Mesodermal cell (in vitro differentiated cells): ENCODE results near the gene PRDM5.
A peak's percentile ranks its signal among the peaks of the same experiment; 100 is the strongest.

Experiments
- H3K27ac ChIP-seq: 2 replicates; pipeline ENCODE4 v1.7.0; 2013; ENCODE audit warnings: mild to moderate bottlenecking, low read depth, low read length, moderate library complexity; ENCODE audit not compliant: severe bottlenecking
- H3K36me3 ChIP-seq: 2 replicates; pipeline ENCODE4 v1.7.1; 2013; ENCODE audit warnings: mild to moderate bottlenecking, low read length, moderate library complexity; ENCODE audit not compliant: control insufficient read depth, insufficient read depth
- H3K4me1 ChIP-seq: one replicate; pipeline ENCODE4 v1.7.1; 2013; ENCODE audit warnings: mild to moderate bottlenecking, low read length; ENCODE audit not compliant: insufficient read depth, control insufficient read depth, poor library complexity, severe bottlenecking
- H3K4me3 ChIP-seq: 2 replicates; pipeline ENCODE4 v1.7.0; 2013; ENCODE audit warnings: low read length, control low read depth, mild to moderate bottlenecking; ENCODE audit not compliant: insufficient read depth, poor library complexity, severe bottlenecking; ENCODE audit errors: extremely low read depth
- H3K9me3 ChIP-seq: 2 replicates; pipeline ENCODE4 v1.7.1; 2013; ENCODE audit warnings: mild to moderate bottlenecking, low read length, moderate library complexity; ENCODE audit not compliant: control insufficient read depth
- WGBS, 2 experiments: methylation state at CpG; one replicate each; pipeline ENCODE4 v1.1.5; 2013; ENCODE audit warnings: missing lambda C conversion rate in 2 of 2; ENCODE audit not compliant: insufficient coverage in 2 of 2; 5-methylcytosine and 5-hydroxymethylcytosine counted together

The PRDM5 gene

GRCh38 chr4:120716346-120716745 lies 206.2 kb downstream of the PRDM5 start:
- Histone ChIP-seq H3K4me3 (no peak overlapping the region), H3K9me3 (no peaks in the 10 kb centered on the region), H3K4me1 (no peaks in the 10 kb centered on the region), H3K27ac (no peak overlapping the region), H3K36me3 (no peaks in the 10 kb centered on the region)
- WGBS, 2 experiments, result no CpG with 5 or more reads among the region's 1 CpG

GRCh38 chr4:120714417-120715010 lies 208.0 kb downstream of the PRDM5 start:
- peak overlapping the region; percentile 47 for H3K27ac ChIP-seq
- no peaks in the 10 kb centered on the region for H3K4me1 ChIP-seq
- H3K36me3 ChIP-seq, result no peaks in the 10 kb centered on the region
- no peaks in the 10 kb centered on the region for H3K9me3 ChIP-seq
- WGBS, 2 experiments, result 73% methylated on average over 2 of the region's 4 CpGs; no CpG with 5 or more reads in 1 of the 2 experiments
- no peak overlapping the region for H3K4me3 ChIP-seq

- Histone ChIP-seq H3K4me1 (no peaks in the 10 kb centered on the region), H3K27ac (no peak overlapping the region), H3K9me3 (no peaks in the 10 kb centered on the region), H3K4me3 (no peak overlapping the region), H3K36me3 (no peaks in the 10 kb centered on the region)
- 100% methylated on average over 2 of the region's 3 CpGs; no CpG with 5 or more reads in 1 of the 2 experiments for WGBS, 2 experiments
Observed at GRCh38 chr4:120709991-120710390, 212.5 kb downstream of the PRDM5 start.

GRCh38 chr4:120704538-120704937 lies 218.0 kb downstream of the PRDM5 start:
- H3K4me3 ChIP-seq, result no peak overlapping the region
- no peaks in the 10 kb centered on the region for H3K4me1 ChIP-seq
- no peak overlapping the region for H3K27ac ChIP-seq
- WGBS, 2 experiments, result 82 to 98% methylated on average over 5 to 6 of the region's 6 CpGs
- H3K9me3 ChIP-seq, result no peaks in the 10 kb centered on the region
- H3K36me3 ChIP-seq, result no peaks in the 10 kb centered on the region

- Histone ChIP-seq H3K27ac (no peak overlapping the region), H3K4me1 (no peaks in the 10 kb centered on the region), H3K4me3 (no peak overlapping the region), H3K9me3 (no peaks in the 10 kb centered on the region), H3K36me3 (no peaks in the 10 kb centered on the region)
- WGBS, 2 experiments, result 82 to 100% methylated on average over 1 of the region's 1 CpG
Observed at GRCh38 chr4:120703908-120704307, 218.6 kb downstream of the PRDM5 start.

- Histone ChIP-seq H3K9me3 (no peaks in the 10 kb centered on the region), H3K4me3 (no peak overlapping the region), H3K36me3 (no peaks in the 10 kb centered on the region), H3K27ac (no peak overlapping the region), H3K4me1 (peaks cover 3% of the 10 kb centered on the region)
- 100% methylated on average over 1 of the region's 1 CpG for WGBS, 2 experiments
Observed at GRCh38 chr4:120699354-120699753, 223.2 kb downstream of the PRDM5 start.

GRCh38 chr4:120694973-120695372 lies 227.6 kb downstream of the PRDM5 start:
- H3K27ac ChIP-seq, result no peak overlapping the region
- no peak overlapping the region for H3K4me3 ChIP-seq
- WGBS, 2 experiments, result 93% methylated on average over 2 of the region's 2 CpGs; no CpG with 5 or more reads in 1 of the 2 experiments
- no peaks in the 10 kb centered on the region for H3K36me3 ChIP-seq
- no peaks in the 10 kb centered on the region for H3K9me3 ChIP-seq
- peaks cover 6% of the 10 kb centered on the region for H3K4me1 ChIP-seq

- H3K4me3 ChIP-seq, result no peak overlapping the region
- H3K9me3 ChIP-seq, result no peaks in the 10 kb centered on the region
- H3K36me3 ChIP-seq, result no peaks in the 10 kb centered on the region
- H3K27ac ChIP-seq, result peak overlapping the region; percentile 36
- peaks cover 6% of the 10 kb centered on the region for H3K4me1 ChIP-seq
Observed at GRCh38 chr4:120693816-120694215, 228.7 kb downstream of the PRDM5 start.

GRCh38 chr4:120692964-120693363 lies 229.6 kb downstream of the PRDM5 start:
- H3K4me1 ChIP-seq, result peaks cover 6% of the 10 kb centered on the region
- H3K36me3 ChIP-seq, result no peaks in the 10 kb centered on the region
- WGBS, 2 experiments, result 78 to 82% methylated on average over 1 of the region's 2 CpGs
- H3K4me3 ChIP-seq, result no peak overlapping the region
- peak overlapping the region; percentile 58 for H3K27ac ChIP-seq
- H3K9me3 ChIP-seq, result no peaks in the 10 kb centered on the region

- Histone ChIP-seq H3K4me3 (no peak overlapping the region), H3K4me1 (peaks cover 6% of the 10 kb centered on the region), H3K36me3 (no peaks in the 10 kb centered on the region), H3K27ac (no peak overlapping the region), H3K9me3 (no peaks in the 10 kb centered on the region)
Observed at GRCh38 chr4:120691536-120691935, 231.0 kb downstream of the PRDM5 start.

GRCh38 chr4:120691106-120691505 lies 231.4 kb downstream of the PRDM5 start:
- H3K4me3 ChIP-seq, result no peak overlapping the region
- H3K4me1 ChIP-seq, result peaks cover 6% of the 10 kb centered on the region
- no peaks in the 10 kb centered on the region for H3K9me3 ChIP-seq
- H3K36me3 ChIP-seq, result no peaks in the 10 kb centered on the region
- H3K27ac ChIP-seq, result no peak overlapping the region
